Fibroblast of lung (primary cell): ENCODE results near the gene MTMR6.

Source experiments
- CTCF ChIP-seq, 2 donors: IDR thresholded peaks in 1 of 2; conservative IDR thresholded peaks in 1 of 2; 1 replicate in 1 of 2; 2 replicates in 1 of 2; pipeline ENCODE4 v1.5.1; 2011 to 2012; ENCODE audit warnings: low read length in 2 of 2, control low read depth in 1 of 2, inconsistent platforms in 1 of 2, low read depth in 1 of 2, mild to moderate bottlenecking in 1 of 2
- EZH2 ChIP-seq: IDR thresholded peaks from 2 replicates; pipeline ENCODE4 v1.5.1; 2012; ENCODE audit warnings: low read length, control low read depth, mild to moderate bottlenecking; ENCODE audit errors: missing control alignments

GRCh38 chr13:25319771-25320170 is 32.5 kb upstream of the MTMR6 start:
- no peak for TF ChIP-seq CTCF (conservative IDR thresholded peaks at IDR 0.05 in 1 of 2, IDR thresholded peaks at IDR 0.05 in 1 of 2; ENCODE audit: low read depth in 1 of 2, low read length in 2 of 2)
- no peak for TF ChIP-seq EZH2
